GM21786 (cell line): Measurements from ENCODE around the gene MYEOV.
A peak's percentile ranks its signal among the peaks of the same experiment; 100 is the strongest.

ENCODE experiments used
- ATAC-seq: cut with Tn5 transposase; IDR thresholded peaks from one replicate; pipeline ENCODE4 v1.9.1; 2021; ENCODE audit not compliant: unreplicated experiment

Gene MYEOV

DNA sequence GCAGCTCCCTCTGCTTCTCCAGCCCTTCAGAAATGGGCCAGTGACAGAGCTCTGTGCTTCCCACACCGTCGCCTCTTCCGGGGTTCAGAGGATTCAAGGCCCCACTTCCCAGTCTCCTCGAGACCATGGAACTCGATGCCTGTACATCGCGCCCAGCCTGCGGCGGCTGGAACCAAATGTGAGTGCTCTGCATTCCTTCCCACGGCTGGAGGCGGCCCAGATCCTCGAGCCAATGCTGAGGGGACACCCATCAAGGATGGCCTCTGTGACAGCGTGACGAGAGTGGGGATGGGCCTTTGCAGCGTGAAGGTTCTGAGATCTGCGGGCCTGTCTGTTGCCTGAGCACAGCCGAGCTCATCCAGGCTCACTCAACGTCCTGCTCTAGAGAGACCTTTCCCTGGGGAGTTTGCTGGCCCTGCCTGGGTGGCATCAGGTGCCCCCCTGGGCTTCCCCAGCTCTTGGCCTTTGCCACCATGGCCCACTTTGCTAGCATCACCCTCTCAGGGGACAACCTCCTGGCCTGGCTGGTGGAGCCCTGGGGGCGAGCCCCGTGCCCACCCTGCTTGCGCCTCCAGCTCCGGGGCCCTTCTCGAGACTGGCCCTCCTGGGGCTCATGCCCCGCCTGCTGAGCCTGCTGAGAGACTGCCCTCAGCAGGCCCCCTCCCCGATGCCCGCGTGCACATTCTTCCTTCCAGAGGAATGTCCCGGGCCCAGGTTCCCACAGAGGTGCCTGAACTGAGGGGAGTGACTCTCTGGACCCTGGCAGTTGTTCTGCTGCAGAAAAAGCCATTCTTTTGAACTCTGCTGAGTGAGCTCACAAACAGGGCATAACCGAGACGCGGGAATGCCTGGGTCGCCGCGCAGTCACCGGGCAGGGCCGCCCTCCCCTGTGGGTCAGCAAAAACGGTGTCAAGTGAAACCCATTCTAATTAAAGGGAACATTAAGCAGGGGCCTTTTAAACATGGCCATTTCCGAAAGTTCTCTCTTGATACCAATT lies 7.3 kb upstream of the MYEOV start:
- no peak for ATAC-seq

DNA sequence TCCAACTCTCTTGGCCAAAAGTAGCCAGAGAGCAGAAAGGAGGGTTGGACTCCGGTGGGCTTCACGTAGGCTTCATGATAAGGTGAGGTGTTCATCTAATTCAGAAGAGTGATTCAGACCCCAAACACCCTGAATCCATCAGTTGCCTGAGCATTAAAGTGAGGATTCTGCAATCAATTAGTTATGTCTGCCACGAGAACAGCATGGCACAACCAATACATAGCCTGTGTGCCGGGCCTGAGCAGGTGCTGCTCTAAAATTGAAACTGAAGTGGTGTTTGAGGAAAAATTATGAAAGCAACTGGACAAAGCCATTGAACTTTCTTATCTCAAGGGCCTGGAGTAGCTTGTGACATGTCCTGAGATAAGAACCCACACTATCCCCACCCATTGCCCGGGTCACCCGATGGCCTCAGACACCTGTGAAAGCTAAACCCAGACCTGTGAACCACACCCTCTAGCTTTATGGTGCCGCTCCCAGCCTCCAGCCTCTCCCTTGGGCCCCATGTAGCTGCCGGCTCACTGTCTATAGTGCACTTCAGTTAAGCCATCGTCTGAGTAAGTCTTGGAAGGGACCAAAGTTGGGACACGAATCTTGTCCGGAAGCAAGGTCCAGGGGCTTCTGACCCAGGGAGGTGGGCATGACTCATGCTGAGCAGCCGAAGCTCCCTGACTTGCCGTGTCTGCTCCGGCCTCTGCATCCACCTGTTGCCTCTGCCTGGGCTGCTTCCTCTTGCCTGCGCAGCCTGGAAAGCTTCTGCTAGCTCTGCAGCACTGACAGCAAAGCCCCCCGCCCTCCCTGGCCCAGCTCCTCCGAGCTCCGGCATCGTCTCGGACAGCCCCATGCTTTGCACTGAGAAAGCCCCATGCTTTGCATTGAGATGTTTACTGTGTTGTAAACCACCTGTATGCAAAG lies 5.7 kb upstream of the MYEOV start:
- ATAC-seq, result no peak

DNA sequence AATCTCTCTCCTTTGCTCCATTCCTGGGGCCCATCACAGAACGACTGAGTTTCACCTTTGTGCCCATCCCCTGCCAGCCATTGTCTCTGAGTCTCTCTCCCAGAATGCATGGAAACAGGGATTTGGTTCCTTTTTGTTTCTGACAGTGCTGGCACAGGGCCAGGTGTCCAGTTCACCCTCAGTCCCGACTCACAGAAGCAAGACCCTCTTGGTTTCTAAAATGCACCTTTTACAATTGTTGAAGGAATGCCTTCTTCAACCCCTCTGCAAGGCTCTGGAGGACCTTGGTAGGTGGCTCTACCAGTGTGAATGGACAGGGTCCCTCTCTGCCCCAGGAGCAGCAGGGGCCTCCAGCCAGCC lies 5.1 kb upstream of the MYEOV start:
- ATAC-seq, result no peak

DNA sequence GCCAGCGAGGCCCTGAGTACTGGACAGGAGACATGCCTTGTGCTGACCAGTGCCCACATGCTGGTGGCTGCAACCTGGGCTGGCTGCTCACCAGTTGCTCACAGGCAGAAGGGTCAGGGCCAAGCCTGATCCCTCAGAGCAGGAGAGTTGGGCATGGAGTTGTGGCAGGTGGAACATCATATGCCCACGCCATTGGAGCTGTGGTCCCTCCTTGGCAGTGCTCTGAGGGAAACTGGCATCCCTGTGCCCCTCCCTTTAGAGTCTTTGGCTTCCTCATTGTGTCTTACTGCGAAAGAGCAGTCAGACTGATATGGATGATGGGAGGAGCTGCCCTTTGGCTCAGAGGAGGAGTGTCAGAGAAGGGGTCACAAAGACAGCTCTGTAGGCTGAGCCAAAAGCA lies 3.1 kb upstream of the MYEOV start:
- no peak for ATAC-seq

DNA sequence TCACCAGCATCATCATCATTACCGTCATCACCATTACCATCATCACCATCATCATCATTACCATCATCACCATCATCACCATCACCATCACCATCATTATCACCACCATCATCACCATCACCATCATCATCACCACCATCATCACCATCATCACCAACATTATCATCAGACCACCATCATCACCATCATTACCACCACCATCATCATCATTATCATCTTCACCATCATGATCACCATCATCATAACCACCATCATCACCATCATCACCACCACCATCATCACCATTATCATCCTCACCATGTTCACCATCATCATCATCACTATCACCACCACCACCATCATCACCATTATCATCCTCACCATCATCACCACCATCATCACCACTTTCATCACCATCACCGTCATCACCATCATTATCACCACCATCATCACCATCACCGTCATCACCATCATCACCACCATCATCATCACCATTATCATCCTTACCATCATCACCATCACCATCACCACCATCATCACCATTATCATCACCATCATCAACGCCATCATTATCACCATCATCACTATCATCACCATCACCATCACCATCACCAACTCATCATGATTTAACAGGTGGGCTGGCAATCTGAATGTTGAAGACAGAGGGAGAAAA lies 2.4 kb upstream of the MYEOV start:
- ATAC-seq, result no peak

DNA sequence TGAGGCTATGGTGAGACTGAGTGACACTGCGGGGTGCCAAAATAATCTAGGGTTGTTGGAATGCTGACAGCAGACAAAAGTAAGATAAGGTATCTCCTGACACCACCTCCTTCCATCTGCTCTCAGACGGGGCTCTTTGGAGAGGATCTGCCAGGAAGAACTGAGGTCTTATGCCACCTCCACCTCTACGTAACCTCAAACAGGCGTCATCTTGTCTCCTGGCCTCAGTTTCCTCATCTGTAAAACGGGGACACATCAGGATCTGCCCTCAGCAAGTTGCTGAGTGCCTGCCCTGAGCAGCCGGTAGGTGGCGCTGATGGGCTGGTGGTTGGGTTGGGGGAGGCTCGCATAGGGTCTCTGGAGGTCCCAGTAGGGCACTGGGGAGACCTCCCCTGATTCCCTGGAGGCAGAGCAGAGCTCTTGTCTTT lies 1.7 kb upstream of the MYEOV start:
- no peak for ATAC-seq

DNA sequence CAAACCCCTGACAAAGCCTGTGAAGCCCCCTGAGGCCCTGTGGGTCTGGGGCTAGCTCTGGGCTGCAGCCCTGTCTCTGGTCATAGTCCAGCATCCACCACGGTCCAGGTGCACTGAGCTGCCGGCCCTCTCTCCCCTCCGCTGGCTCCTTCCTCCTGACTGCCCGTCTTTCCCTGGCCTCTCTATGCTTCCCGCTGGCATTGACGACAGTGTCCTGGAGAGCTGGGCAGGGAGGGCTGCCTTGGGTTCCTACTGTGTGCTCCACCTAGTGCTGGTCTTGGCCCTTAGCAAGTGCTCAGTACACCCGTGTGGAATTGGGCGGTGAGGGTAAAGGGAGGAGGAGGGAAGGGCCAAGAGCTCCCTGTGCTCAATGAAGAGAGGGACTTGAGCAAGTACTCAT lies 868 bp upstream of the MYEOV start:
- ATAC-seq, result no peak

DNA sequence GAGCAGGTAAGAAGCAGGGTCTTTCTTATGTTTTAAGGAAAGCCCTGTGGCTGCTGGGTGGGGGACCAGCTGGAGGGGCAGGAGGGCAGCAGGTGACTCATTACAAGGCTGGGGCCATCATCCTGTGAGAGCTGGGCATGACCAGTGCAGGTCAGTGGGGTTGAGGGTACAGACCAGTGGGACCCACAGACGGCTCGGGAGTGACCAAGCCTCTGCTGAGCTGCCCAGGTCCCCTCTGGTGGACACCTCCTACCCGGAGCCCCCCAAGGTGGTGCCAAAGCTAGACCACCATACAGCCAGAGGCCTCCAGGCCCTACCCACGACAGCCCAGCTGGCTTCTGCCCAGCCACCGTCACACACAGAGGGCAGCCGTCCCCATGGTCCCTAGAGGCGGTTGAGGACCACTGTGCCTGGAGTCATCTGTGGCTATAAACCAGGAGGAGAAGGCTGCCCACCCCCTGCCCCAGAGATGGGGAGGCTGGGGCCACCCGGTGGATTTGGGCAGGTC lies 670 bp downstream of the MYEOV start:
- no peak for ATAC-seq

DNA sequence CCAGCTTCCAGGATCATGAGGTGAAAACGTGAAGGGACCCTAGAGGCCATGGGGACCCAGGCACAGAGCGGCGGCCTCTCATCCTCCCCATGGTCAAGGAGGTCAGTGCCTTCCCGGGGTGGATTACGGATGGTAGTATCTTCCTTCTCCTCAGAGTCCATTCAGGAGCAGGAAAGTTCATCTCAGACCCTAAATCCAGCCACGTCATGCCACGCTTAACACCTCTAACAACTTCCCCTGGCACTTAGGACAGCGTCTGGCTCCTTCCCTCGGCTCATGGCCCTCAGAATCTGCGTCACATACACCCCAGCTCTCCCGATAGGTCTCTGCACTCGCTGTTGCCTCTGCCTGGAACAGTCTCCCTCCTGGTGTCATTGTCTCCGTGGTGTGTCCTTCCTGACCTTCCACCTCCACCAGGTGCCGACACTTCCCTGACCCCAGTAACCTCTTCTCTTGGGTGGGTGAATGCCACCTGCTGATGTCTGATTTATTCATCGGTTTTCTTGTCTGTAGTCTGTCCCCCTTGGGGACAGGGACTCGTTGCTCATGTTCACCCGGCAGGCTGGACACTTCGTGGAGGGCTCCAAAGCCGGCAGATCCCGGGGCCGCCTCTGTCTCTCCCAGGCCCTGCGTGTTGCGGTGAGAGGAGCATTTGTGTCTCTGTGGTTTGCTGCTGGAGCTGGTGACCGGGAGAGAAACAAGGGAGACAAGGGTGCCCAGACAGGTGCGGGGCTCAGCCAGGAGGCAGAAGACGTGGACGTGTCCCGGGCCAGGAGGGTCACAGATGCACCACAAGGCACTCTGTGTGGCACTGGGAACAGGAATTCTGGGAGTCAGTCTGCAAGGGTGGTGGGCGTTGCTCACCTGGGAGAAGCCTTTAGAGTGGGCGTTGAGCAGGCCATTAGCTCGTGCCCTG lies 1.4 kb downstream of the MYEOV start:
- ATAC-seq, result no peak

DNA sequence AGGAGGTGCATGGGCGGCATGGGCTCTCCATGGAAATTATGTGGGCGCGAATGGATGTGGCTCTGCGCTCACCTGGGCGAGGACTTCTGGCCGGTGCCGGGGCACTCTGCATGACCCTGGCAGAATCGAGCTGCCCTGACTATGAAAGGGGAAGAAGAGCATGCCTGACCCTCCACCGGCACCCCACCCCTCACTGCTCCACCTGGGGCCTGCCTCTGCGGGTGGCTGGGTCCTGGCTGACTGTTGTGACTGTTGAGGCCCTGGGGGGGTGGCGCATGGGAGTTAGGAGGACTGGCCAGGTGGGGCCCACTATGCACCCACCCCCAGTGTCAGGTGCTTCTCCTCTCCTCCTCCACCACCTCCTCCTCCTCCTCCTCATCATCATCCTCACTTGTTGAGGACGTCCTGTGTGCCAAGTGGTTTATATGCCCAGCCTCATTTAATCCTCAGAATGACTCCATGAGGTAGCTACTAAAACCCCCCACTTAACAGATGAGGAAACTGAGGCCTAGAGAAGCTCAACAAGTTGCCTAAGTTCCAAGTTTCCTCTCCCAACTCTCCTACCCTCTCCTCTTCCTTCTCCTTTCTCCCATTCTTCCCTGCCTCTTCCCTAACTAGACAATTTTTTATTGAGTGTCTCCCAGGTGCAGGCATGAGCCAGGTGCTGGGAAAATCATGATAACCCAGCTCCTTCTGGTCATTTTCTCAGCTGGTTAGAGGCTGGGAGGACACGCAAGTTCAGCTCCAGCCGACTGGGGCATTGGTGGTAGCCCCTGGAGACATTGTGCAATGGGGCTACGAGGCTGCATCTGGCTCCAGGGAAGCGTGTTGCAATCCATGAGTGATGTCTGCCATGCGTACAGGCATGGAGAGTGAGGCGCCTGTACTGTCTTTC lies 2.3 kb downstream of the MYEOV start:
- ATAC-seq, result no peak

DNA sequence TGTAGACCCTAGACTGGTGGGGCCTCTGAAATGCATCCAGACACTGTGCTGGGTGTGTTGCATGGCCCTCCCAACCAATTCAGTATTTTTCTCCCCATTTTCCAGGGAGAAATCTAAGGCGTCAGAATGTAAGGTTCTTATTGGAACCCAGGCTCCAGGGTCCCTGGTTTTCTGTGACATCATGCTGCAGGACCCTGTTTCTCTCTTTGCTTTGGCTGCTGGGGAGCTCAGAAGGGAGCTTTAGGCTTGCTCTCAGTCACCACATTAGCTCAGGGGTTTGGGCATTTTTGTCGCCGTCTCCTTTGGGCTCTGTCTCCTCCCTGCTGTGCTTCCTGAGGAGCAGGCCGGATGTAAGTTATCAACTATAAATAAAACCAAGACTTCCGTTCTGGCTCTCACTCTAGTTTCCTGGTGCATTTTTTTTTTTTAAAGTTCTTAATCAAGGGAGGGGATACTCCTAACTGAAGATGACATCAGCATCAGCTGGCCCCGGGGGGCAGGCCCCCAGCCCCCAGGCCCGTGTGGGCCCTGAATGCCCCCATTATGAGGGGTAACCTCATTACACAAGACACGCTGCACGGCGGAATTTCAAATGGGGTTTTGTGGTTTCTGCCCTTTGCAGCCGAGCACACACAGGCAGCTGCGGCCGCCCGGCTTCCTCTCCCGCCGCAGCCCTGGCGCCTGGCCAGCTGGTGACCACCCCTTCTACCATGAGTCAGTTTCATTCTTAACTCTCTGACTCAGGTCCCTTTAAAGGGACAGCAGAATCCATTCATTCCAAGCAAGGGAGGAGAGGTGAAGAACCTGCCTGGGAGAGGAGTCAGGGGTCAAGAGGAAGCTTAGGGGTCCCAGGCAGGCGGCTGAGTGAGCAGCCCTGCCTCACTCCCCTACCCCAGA lies 3.2 kb downstream of the MYEOV start:
- ATAC-seq, result peak; percentile 60

DNA sequence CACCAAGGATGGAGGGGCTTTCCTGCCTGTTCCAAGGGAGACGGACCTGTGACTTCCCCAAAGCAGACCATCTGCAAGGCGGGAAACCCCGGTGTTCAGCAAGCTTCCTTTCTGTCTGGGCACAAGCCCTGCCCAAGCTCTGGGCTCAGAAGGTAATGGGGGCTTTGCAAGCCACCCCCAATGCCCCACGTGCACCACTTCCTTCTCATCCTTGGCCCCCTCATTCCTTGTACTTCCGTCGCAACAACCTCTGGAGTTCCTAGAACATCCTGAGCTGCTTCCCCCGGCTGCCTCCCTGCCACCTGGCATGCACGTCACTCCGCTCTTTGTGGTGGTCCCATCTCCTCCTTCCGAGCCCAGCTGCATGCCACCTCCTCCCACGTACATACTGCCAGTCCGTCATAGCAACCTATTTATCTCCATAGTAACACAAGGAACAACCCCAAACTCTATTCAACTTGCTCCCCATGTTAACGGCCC lies 3.9 kb downstream of the MYEOV start:
- ATAC-seq, result peak; percentile 18

DNA sequence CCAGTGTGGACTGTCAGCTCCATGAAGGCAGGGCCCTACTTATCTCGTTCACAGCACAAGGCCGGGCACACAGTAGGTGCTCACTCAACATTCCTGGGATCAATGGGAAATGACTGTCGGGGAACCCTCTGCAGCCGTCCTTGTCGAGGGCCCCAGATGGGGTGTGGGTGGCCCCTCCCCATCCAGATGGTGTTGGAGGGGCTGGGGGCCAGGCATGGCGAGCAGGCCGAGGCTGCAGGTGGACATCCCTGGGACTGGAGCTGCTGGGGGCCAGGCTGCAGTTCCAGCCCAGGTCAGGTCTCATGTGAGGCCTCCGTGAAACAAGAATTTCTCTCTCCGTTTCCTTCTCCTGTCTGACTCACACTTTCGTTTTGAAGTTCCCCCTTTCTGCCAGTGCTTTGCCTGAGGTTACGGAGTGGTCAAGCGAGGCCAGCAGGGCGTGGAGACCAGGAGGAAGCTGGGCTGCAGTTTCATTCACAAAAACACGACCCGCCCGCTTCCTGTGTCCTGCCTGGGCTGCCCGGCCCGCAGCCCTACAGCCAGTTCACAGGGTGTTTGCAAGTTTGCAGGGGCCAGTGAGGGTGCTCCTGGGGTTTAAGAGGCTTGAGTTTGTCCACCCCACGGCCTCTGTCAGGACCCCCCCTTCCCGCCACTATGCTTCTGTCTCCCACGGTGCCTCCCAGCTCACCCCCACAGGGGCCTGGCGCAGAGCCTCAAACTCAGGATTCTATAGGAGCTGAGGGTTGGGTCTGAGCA lies 4.5 kb downstream of the MYEOV start:
- ATAC-seq, result peak; percentile 55

DNA sequence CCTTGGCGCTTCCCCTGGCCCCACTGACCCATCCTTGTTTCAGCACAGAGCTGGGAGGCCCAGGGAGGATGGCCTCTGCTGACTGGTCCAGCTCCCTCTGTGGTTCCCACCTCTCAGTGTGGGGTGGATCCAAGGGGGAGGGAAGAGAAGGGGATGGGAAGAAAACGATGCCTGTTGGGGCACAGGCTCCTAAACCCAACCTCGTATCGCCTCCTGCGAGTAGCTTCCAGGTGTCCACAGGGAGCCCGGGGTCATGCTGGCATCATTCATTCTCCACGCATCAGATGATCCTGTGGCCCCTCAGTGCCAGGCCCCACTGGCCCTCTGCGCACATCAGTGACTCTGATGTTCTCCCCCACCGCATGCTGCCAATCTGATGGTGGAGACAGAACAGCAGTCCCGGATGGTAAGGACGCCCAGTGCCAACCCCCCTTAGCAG lies 5.1 kb downstream of the MYEOV start:
- no peak for ATAC-seq

DNA sequence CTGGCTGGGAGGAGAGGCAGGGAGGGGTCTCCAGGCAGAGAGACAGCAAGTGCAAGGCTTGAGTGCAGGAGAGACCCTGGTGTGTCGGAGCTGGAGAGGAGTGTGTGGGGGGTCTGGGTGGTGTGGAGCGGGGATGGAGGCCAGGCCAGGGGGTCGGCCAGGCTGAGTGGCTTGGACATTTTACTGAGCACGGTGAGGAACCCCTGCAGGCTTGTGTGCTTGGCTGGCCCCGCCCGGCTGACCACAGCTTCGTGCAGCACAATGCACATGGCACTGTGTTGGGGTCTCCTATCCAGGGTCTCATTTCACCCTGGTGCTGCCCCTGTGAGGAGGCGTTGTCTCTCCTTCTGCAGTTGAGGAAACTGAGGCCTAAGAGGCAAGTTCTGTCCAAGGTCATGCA lies 5.6 kb downstream of the MYEOV start:
- ATAC-seq, result no peak

DNA sequence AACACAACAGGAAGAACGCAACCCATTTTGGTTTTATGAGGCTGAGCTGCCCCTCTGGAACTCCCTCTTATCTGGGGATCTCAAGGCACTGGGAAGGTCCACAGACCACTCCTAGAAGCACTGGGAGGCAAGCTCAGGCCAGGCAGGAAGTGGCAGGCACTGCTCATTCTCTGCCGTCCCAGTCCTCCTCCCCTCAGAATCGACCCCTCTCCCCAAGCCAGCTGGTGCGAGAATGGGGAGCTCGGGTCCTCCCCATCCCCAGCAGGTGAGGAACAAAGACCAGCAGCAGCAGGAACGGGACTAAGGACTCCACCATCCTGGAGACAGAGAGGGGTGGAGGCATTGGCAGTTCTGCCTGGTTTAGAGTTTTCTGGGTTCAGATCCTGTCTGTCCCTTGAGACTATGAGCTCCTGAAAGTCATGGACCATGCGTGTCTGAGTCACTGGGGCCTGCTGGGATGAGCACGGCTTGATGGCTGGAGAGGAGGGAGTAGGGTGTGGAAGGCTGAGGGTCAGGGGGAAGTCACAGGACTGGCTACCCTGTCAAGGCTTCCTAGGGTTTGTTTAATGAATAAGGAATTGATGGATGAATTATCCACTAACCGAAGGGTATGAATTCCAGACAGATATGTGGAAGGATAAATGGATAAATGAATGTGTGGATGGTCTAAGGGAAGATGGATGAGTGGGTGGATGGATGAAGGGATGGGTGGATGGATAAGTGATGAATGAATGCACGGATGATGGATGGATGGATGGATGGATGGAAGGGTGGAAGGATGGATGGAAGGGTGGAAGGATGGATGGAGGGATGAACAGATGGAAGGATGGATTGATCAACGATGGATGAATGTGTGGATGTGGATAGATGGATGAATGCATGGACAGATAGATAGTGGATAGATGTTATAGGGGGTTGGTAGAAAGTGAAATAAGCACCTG lies 6.4 kb downstream of the MYEOV start:
- ATAC-seq, result no peak
